Right lobe of liver (tissue), 6 donors: ENCODE data around the gene CCDC28A. TPM values are rescaled to one million over a fixed set of nuclear protein-coding genes. Genes with fewer than 3 reads are reported as not detected.

Experiments
- ATAC-seq, 4 donors: fragments of 200-7000 bp; cut with Tn5 transposase; one replicate each; pipeline ENCODE4 v1.9.1; 2020; ENCODE audit warnings: mild to moderate bottlenecking in 4 of 4, moderate library complexity in 4 of 4
- DNase-seq, 3 donors: peaks; one replicate each; pipeline ENCODE4 v3.0.0-alpha.2; 2020
- H3K27ac ChIP-seq, 3 donors: fragments of 200-600 bp; one replicate each; pipeline ENCODE4 v1.8.0; 2022
- H3K27me3 ChIP-seq, 2 donors: fragments of 200-600 bp; one replicate each; pipeline ENCODE4 v1.8.0; 2022
- H3K36me3 ChIP-seq, 4 donors: fragments of 200-600 bp; sonication (generic) in 1 of 4; one replicate each; pipeline versions ENCODE4 v1.5.1 to v1.8.0; 2017 to 2022; ENCODE audit warnings: control low read depth in 1 of 4
- H3K4me1 ChIP-seq, 4 donors: fragments of 200-600 bp; sonication (generic) in 1 of 4; one replicate each; pipeline versions ENCODE4 v1.5.1 to v1.8.0; 2017 to 2022; ENCODE audit warnings: control low read depth in 1 of 4
- H3K4me3 ChIP-seq, 3 donors: fragments of 200-600 bp; one replicate each; pipeline ENCODE4 v1.8.0; 2022
- H3K9me3 ChIP-seq, 4 donors: fragments of 200-600 bp; sonication (generic) in 1 of 4; one replicate each; pipeline versions ENCODE4 v1.5.1 to v1.8.0; 2017 to 2022; ENCODE audit warnings: control low read depth in 1 of 4
- CTCF ChIP-seq, 4 donors: fragments of 200-600 bp in 3 of 4; fragments of 450-650 bp in 1 of 4; IDR thresholded peaks; one replicate each; pipeline versions ENCODE4 v1.5.1 to v1.8.0; 2016 to 2022; ENCODE audit warnings: antibody characterized with exemption in 4 of 4, mild to moderate bottlenecking in 2 of 4
- POLR2A ChIP-seq: fragments of 450-650 bp; IDR thresholded peaks from one replicate; pipeline ENCODE4 v1.6.1; 2017; ENCODE audit warnings: antibody characterized with exemption, mild to moderate bottlenecking
- WGBS: methylation state at CpG from one replicate; pipeline ENCODE4 v1.1.6; 2018; ENCODE audit warnings: low coverage, low lambda C conversion rate; ENCODE audit not compliant: insufficient coverage; ENCODE audit errors: missing lambda C conversion rate; 5-methylcytosine and 5-hydroxymethylcytosine counted together
- intact Hi-C, 2 donors: fragments of 100-400 bp; cut with DNase I; formaldehyde crosslinking; loops; one replicate each; pipeline versions ENCODE4 v1.11.2 to v1.14.1; 2022
- total RNA-seq, 6 experiments: library from RNA; depleted of rRNA in 2 of 6; stranded (reverse); fragments of >200 nt in 2 of 6; fragmentation: NEBNext Ultra II Directional in 3 of 6; extraction: Animal tissue kit (Norgen Biotek cat#: 25700) in 3 of 6; gene quantifications; one replicate each; pipeline versions ENCODE4 v1.1.0 to v1.2.4, GENCODE V29; 2016 to 2023
- donor health status: DM: no; HTN: yes; CAD: no.
- donor health status: DM: no; HTN: no; CAD: no.
- donor health status: DM: no; HTN: no; CAD: no.
- donor health status: DM: no; HTN: yes; CAD: no.
- donor health status: DM: no; HTN: yes; CAD: no.

Gene CCDC28A
- total RNA-seq, 6 experiments from 2014 or later, result 14.6 to 27.1 (median 17.2) TPM

DNA sequence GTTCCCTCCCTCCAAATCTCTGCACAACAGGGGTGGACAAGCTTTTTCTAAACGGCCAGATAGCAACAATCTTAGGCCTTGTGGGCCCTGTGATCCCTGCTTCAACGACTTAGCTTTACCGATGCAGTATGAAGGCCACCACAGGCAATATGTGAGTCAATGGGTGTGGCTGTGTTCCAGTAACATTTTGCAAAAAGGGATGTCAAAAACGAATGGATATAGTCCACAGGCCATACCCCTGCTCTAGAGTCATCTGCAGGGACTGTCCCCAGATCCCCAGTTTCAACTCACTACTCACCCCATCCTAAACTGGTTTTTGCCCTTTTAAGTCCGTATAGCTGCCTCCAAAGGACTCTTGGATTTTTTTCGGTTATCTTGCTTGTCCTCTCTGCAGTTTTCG, 56.7 kb downstream of the CCDC28A start:
- WGBS, result 65% methylated on average over 5 of the region's 7 CpGs
- Histone ChIP-seq H3K36me3 (no peaks in the 10 kb centered on the region), H3K27ac (no peak overlapping the region), H3K27me3 (no peaks in the 10 kb centered on the region), H3K4me1 (no peaks in the 10 kb centered on the region), H3K4me3 (no peak overlapping the region), H3K9me3 (no peaks in the 10 kb centered on the region)
- DNase-seq, result no peak
- TF ChIP-seq CTCF (IDR thresholded peaks at IDR 0.05), result no peak
- no peak for TF ChIP-seq POLR2A
- no peak for ATAC-seq
- intact Hi-C loops, result no loop called here

GRCh38 chr6:138832182-138832581, 58.6 kb downstream of the CCDC28A start:
- no peak overlapping the region for H3K27ac ChIP-seq
- H3K4me1 ChIP-seq, result no peaks in the 10 kb centered on the region
- WGBS, result 89% methylated on average over 1 of the region's 2 CpGs
- TF ChIP-seq POLR2A (no peak), CTCF (IDR thresholded peaks at IDR 0.05) (no peak)
- no peaks in the 10 kb centered on the region for H3K36me3 ChIP-seq
- no peak overlapping the region for H3K4me3 ChIP-seq
- no peaks in the 10 kb centered on the region for H3K9me3 ChIP-seq
- intact Hi-C loops, result no loop called here
- H3K27me3 ChIP-seq, result no peaks in the 10 kb centered on the region
- no peak for DNase-seq
- no peak for ATAC-seq

- intact Hi-C loops, result no loop called here
- Histone ChIP-seq H3K9me3 (no peaks in the 10 kb centered on the region), H3K4me1 (no peaks in the 10 kb centered on the region), H3K36me3 (no peaks in the 10 kb centered on the region), H3K27ac (no peak overlapping the region), H3K27me3 (no peaks in the 10 kb centered on the region), H3K4me3 (no peak overlapping the region)
- ATAC-seq (no peak), DNase-seq (no peak)
- no peak for TF ChIP-seq CTCF (IDR thresholded peaks at IDR 0.05)
- 73% methylated on average over 4 of the region's 4 CpGs for WGBS
Measured at GRCh38 chr6:138833816-138834539, 60.4 kb downstream of the CCDC28A start.

DNA sequence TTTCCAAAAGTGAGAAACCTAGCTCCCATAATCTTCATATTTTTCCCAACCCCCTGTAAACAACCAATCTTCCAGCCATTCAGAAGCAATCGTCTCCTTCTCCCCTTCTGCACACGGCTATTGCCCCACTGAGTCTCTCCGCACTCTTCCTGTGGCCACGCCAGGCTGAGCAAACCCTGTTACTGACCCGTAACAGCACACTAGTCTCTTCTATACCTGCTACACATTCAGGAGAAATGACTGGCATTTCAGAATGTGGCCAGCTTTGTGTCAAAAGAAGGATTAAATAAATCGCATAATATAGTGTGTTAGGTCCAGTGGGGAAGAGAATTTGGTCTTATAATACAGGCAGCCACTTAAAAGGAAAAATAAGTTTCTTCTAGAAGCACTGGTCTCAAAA, 63.7 kb downstream of the CCDC28A start:
- Histone ChIP-seq H3K9me3 (no peaks in the 10 kb centered on the region), H3K36me3 (no peaks in the 10 kb centered on the region), H3K4me3 (no peak overlapping the region), H3K4me1 (no peaks in the 10 kb centered on the region), H3K27ac (no peak overlapping the region), H3K27me3 (no peaks in the 10 kb centered on the region)
- ATAC-seq (no peak), DNase-seq (no peak)
- intact Hi-C loops, result no loop called here
- TF ChIP-seq POLR2A, result no peak
- no peak for TF ChIP-seq CTCF (IDR thresholded peaks at IDR 0.05)
- WGBS, result 86% methylated on average over 6 of the region's 6 CpGs

Other genes with a start within 250 kb of the CCDC28A start
- not detected for gene ECT2L, start 22.3 kb downstream of the CCDC28A start, total RNA-seq
- 10 to 100 TPM; 17.0 to 68.0 (median 34.0) TPM for gene REPS1, start 214.5 kb downstream of the CCDC28A start, total RNA-seq